CD4-positive, alpha-beta T cell treated with Interleukin-21 for 1 hour (primary cell): ENCODE data around the gene SUN2.

Source experiments
- DNase-seq: peaks from one replicate; pipeline ENCODE4 v3.0.0-alpha.2; 2020

Gene SUN2

GRCh38 chr22:38753948-38754750 lies 1.6 kb downstream of the SUN2 start:
- DNase-seq = no peak

- peak; percentile 83 for DNase-seq
Measured at GRCh38 chr22:38751422-38752346, 4.1 kb downstream of the SUN2 start.

GRCh38 chr22:38751066-38751421 lies 4.8 kb downstream of the SUN2 start:
- no peak for DNase-seq

GRCh38 chr22:38750638-38751037 lies 5.2 kb downstream of the SUN2 start:
- DNase-seq = no peak

- DNase-seq = no peak
Measured at GRCh38 chr22:38750104-38750503, 5.7 kb downstream of the SUN2 start.

GRCh38 chr22:38748487-38749136 lies 7.2 kb downstream of the SUN2 start:
- no peak for DNase-seq

GRCh38 chr22:38745676-38746460 lies 9.9 kb downstream of the SUN2 start:
- no peak for DNase-seq

- no peak for DNase-seq
Measured at GRCh38 chr22:38744981-38745380, 10.8 kb downstream of the SUN2 start.

- no peak for DNase-seq
Measured at GRCh38 chr22:38742176-38742942, 13.4 kb downstream of the SUN2 start.

- DNase-seq = no peak
Measured at GRCh38 chr22:38741576-38741975, 14.2 kb downstream of the SUN2 start.

- DNase-seq = no peak
Measured at GRCh38 chr22:38741166-38741565, 14.6 kb downstream of the SUN2 start.

- no peak for DNase-seq
Measured at GRCh38 chr22:38740754-38741153, 15.0 kb downstream of the SUN2 start.

- DNase-seq = no peak
Measured at GRCh38 chr22:38740116-38740723, 15.6 kb downstream of the SUN2 start.

GRCh38 chr22:38739300-38740055 lies 16.3 kb downstream of the SUN2 start:
- no peak for DNase-seq

- no peak for DNase-seq
Measured at GRCh38 chr22:38738475-38739070, 17.2 kb downstream of the SUN2 start.

GRCh38 chr22:38737302-38738060 lies 18.3 kb downstream of the SUN2 start:
- no peak for DNase-seq

GRCh38 chr22:38736257-38736570 lies 19.6 kb downstream of the SUN2 start:
- DNase-seq = no peak

- DNase-seq = no peak
Measured at GRCh38 chr22:38735465-38736256, 20.1 kb downstream of the SUN2 start.

- no peak for DNase-seq
Measured at GRCh38 chr22:38735126-38735464, 20.7 kb downstream of the SUN2 start.
